Brain microvascular endothelial cell (primary cell): ENCODE data around the gene VCAM1.
"Not testable (repeated sequence)": the region's sequence is repeated elsewhere in the genome, so short reads cannot be mapped to it uniquely, and the experiment has no call there.

Source experiments
- DNase-seq: peaks from one replicate; pipeline ENCODE4 v3.0.0-alpha.2; 2020
- H3K27ac ChIP-seq: fragments of 250-450 bp; sonication (Bioruptor Pico); 2 replicates; pipeline ENCODE4 v1.5.1; 2020; ENCODE audit warnings: mild to moderate bottlenecking, moderate library complexity
- H3K27me3 ChIP-seq: fragments of 250-450 bp; sonication (Bioruptor Pico); replicated peaks from 2 replicates; pipeline ENCODE4 v1.5.1; 2020; ENCODE audit warnings: mild to moderate bottlenecking
- H3K36me3 ChIP-seq: fragments of 250-450 bp; sonication (Bioruptor Pico); replicated peaks from 2 replicates; pipeline ENCODE4 v1.5.1; 2020; ENCODE audit warnings: mild to moderate bottlenecking
- H3K4me3 ChIP-seq: 2 replicates; pipeline ENCODE4 v1.5.1; 2011; ENCODE audit warnings: low read depth, mild to moderate bottlenecking, control low read depth, low read length, moderate library complexity
- CTCF ChIP-seq: IDR thresholded peaks from 2 replicates; pipeline ENCODE4 v1.5.1; 2011; ENCODE audit warnings: low read depth, mild to moderate bottlenecking, moderate library complexity, low read length, control low read depth, inconsistent platforms; ENCODE audit errors: missing control alignments
- in situ Hi-C: cut with HindIII; loops from 2 replicates; pipeline ENCODE4 v1.10.0; 2017; ENCODE audit warnings: low sequenced_read_pairs, low pct_ligation_motif_present

VCAM1 gene

GRCh38 chr1:100773444-100773843 is 53.9 kb downstream of the VCAM1 start:
- no peak for DNase-seq
- Histone ChIP-seq H3K4me3 (no peak overlapping the region), H3K27me3 (no peaks in the 10 kb centered on the region), H3K27ac (no peak overlapping the region), H3K36me3 (no peaks in the 10 kb centered on the region)
- in situ Hi-C loops, result no loop called here
- TF ChIP-seq CTCF, result no peak

GRCh38 chr1:100774370-100774769 is 54.8 kb downstream of the VCAM1 start:
- DNase-seq, result no peak
- in situ Hi-C loops, result no loop called here

GRCh38 chr1:100775483-100775882 is 55.9 kb downstream of the VCAM1 start:
- DNase-seq, result no peak
- Histone ChIP-seq H3K4me3 (no peak overlapping the region), H3K27ac (no peak overlapping the region), H3K36me3 (no peaks in the 10 kb centered on the region), H3K27me3 (no peaks in the 10 kb centered on the region)
- TF ChIP-seq CTCF, result no peak
- in situ Hi-C loops, result no loop called here

More at GRCh38 chr1:100774370-100774769, 54.8 kb downstream of the VCAM1 start:
- no peak for TF ChIP-seq CTCF
- Histone ChIP-seq H3K36me3 (no peaks in the 10 kb centered on the region), H3K27me3 (no peaks in the 10 kb centered on the region), H3K4me3 (no peak overlapping the region), H3K27ac (no peak overlapping the region)

DNA sequence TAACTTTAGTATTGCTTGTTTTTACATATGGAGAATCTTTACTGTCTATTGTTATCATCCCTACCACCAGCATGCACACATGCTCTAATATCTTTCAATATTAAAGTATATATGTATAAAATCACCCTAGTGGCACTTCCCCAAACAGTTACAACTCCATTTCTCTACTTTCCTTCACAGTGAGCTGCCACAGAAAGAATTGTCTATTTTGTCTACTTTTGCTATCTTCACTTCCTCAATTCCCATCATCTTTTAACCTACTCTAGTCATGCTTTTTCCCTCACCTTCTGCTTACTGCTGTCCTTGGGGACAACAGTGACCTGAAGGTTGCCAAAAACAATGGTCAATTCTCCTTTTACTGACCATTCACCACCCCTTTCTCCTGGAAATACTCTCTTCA is 59.2 kb downstream of the VCAM1 start:
- Histone ChIP-seq H3K27me3 (no peaks in the 10 kb centered on the region), H3K4me3 (no peak overlapping the region), H3K36me3 (no peaks in the 10 kb centered on the region), H3K27ac (no peak overlapping the region)
- DNase-seq, result no peak
- in situ Hi-C loops, result no loop called here
- TF ChIP-seq CTCF, result no peak

GRCh38 chr1:100780814-100781213 is 61.3 kb downstream of the VCAM1 start:
- no peak overlapping the region for H3K4me3 ChIP-seq
- in situ Hi-C loops, result no loop called here
- H3K36me3 ChIP-seq, result no peaks in the 10 kb centered on the region
- TF ChIP-seq CTCF, result no peak
- no peak for DNase-seq
- no peak overlapping the region for H3K27ac ChIP-seq
- H3K27me3 ChIP-seq, result no peaks in the 10 kb centered on the region

DNA sequence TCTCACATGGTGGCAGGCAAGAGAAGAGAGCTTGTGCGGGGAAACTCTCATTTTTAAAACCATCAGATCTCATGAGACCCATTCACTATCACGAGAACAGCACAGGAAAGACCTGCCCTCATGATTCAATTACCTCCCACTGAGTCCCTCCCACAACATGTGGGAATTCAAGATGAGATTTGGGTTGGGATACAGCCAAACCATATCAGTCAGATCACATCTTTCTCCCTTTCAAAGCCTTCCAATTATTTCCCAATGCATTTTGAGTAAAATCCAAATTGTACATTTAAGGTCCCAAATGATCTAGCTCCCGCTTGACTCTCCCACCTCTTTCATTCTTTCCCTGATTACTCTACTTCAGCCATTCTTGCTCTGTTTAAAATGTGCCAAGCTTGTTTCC is 62.2 kb downstream of the VCAM1 start:
- H3K4me3 ChIP-seq, H3K27ac ChIP-seq, H3K36me3 ChIP-seq, DNase-seq, in situ Hi-C loops, H3K27me3 ChIP-seq: not testable (repeated sequence)
